Smooth muscle cell (in vitro differentiated cells): ENCODE measurements around the gene SRPRA. TPM values are rescaled to one million over a fixed set of nuclear protein-coding genes. Genes with fewer than 3 reads are reported as not detected.

Source experiments
- DNase-seq: peaks from one replicate; lab custom pipeline; 2025; ENCODE audit not compliant: unreplicated experiment; lab: John Stamatoyannopoulos, UW
- H2AFZ ChIP-seq: fragments of 200-600 bp; sonication (generic); 2 replicates; pipeline ENCODE4 v1.6.0; 2016; ENCODE audit warnings: antibody characterized with exemption, low read depth, mild to moderate bottlenecking
- H3F3A ChIP-seq: fragments of 200-600 bp; sonication (generic); 2 replicates; pipeline ENCODE4 v1.6.0; 2017; ENCODE audit warnings: antibody characterized with exemption, low read depth
- H3K27ac ChIP-seq: fragments of 200-600 bp; sonication (generic); 2 replicates; pipeline ENCODE4 v1.5.1; 2016; ENCODE audit warnings: low read depth, mild to moderate bottlenecking
- H3K27me3 ChIP-seq: fragments of 200-600 bp; sonication (generic); 2 replicates; pipeline ENCODE4 v1.6.1; 2016; ENCODE audit warnings: low read depth, mild to moderate bottlenecking
- H3K36me3 ChIP-seq: fragments of 200-600 bp; sonication (generic); 2 replicates; pipeline ENCODE4 v1.5.1; 2016; ENCODE audit warnings: low read depth
- H3K4me1 ChIP-seq: fragments of 200-600 bp; sonication (generic); 2 replicates; pipeline ENCODE4 v1.5.1; 2016; ENCODE audit warnings: low read depth
- H3K4me2 ChIP-seq: fragments of 200-600 bp; sonication (generic); 2 replicates; pipeline ENCODE4 v1.6.0; 2016; ENCODE audit warnings: mild to moderate bottlenecking
- H3K4me3 ChIP-seq: fragments of 200-600 bp; sonication (generic); 2 replicates; pipeline ENCODE4 v1.5.1; 2016; ENCODE audit warnings: mild to moderate bottlenecking
- H3K79me2 ChIP-seq: fragments of 200-600 bp; sonication (generic); 2 replicates; pipeline ENCODE4 v1.6.0; 2016; ENCODE audit warnings: low read depth, mild to moderate bottlenecking
- H3K9ac ChIP-seq: fragments of 200-600 bp; sonication (generic); 2 replicates; pipeline ENCODE4 v1.6.0; 2016; ENCODE audit warnings: low read depth
- H3K9me3 ChIP-seq: fragments of 200-600 bp; sonication (generic); replicated peaks from 2 replicates; pipeline ENCODE4 v1.5.1; 2016; ENCODE audit warnings: low read depth
- H4K20me1 ChIP-seq: fragments of 200-600 bp; sonication (generic); 2 replicates; pipeline ENCODE4 v1.6.0; 2016; ENCODE audit warnings: low read depth
- CTCF ChIP-seq: fragments of 200-600 bp; sonication (generic); IDR thresholded peaks from 2 replicates; pipeline ENCODE4 v1.5.1; 2017; ENCODE audit warnings: borderline replicate concordance, mild to moderate bottlenecking, antibody characterized with exemption; ENCODE audit not compliant: insufficient read depth, poor library complexity, severe bottlenecking
- WGBS: methylation state at CpG from one replicate; pipeline ENCODE4 v1.1.7; 2016; ENCODE audit warnings: low lambda C conversion rate; 5-methylcytosine and 5-hydroxymethylcytosine counted together
- polyA plus RNA-seq: library from polyadenylated mRNA; unstranded; fragments of >200 nt; fragmentation: Nextera tagmentation; extraction: Ambion mirVana; gene quantifications from 2 replicates; pipeline ENCODE4 v1.2.1, GENCODE V29; 2016
- total RNA-seq: library from RNA; depleted of rRNA; stranded (reverse); fragments of >200 nt; gene quantifications from 2 replicates; pipeline ENCODE4 v1.2.3, GENCODE V29; 2014

Gene SRPRA
- total and polyA plus RNA-seq, 2 experiments from 2014 or later: 106 to 115 TPM

DNA sequence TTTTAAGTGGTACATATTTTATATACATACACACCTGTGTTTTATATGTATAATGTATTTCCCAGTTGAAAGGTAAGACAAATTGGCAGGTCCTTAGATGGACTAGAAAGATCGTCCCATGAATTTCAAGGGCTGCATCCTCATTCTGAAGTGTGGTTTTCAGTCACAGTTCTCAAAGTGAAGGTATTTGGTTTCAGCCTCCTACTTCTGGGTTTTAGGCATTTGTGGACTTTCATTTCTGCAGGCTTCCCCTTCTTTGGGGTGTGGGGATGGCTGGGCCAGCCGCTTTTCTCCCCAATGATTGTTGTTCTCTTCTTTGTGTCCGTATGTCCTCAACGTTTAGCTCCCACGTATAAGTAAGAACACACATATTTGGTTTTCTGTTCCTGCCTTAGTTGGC lies 45.1 kb upstream of the SRPRA start:
- H4K20me1 ChIP-seq: no peaks in the 10 kb centered on the region

GRCh38 chr11:126312961-126313360 lies 44.3 kb upstream of the SRPRA start:
- Histone ChIP-seq H3K4me3 (no peak overlapping the region), H3K27ac (peak overlapping the region; percentile 12), H3K36me3 (no peaks in the 10 kb centered on the region), H2AFZ (no peak overlapping the region), H3K4me1 (peaks cover 4% of the 10 kb centered on the region), H3K4me2 (no peak overlapping the region), H4K20me1 (no peaks in the 10 kb centered on the region), H3K79me2 (no peaks in the 10 kb centered on the region), H3K9ac (no peak overlapping the region), H3F3A (peaks cover 18% of the 10 kb centered on the region), H3K9me3 (no peaks in the 10 kb centered on the region), H3K27me3 (no peaks in the 10 kb centered on the region)
- no peak for TF ChIP-seq CTCF
- no peak for DNase-seq
- WGBS: 58% methylated on average over 6 of the region's 8 CpGs

More for the DNA sequence above, 45.1 kb upstream of the SRPRA start:
- H3K36me3 ChIP-seq: no peaks in the 10 kb centered on the region
- no peak overlapping the region for H3K9ac ChIP-seq
- no peak overlapping the region for H3K4me3 ChIP-seq
- 82% methylated on average over 5 of the region's 5 CpGs for WGBS
- no peaks in the 10 kb centered on the region for H3K79me2 ChIP-seq
- H3K4me2 ChIP-seq: no peak overlapping the region
- H3K27ac ChIP-seq: no peak overlapping the region
- H3K27me3 ChIP-seq: no peaks in the 10 kb centered on the region
- peaks cover 4% of the 10 kb centered on the region for H3K4me1 ChIP-seq
- no peak for TF ChIP-seq CTCF
- no peaks in the 10 kb centered on the region for H3K9me3 ChIP-seq
- peaks cover 23% of the 10 kb centered on the region for H3F3A ChIP-seq
- no peak for DNase-seq
- H2AFZ ChIP-seq: no peak overlapping the region

DNA sequence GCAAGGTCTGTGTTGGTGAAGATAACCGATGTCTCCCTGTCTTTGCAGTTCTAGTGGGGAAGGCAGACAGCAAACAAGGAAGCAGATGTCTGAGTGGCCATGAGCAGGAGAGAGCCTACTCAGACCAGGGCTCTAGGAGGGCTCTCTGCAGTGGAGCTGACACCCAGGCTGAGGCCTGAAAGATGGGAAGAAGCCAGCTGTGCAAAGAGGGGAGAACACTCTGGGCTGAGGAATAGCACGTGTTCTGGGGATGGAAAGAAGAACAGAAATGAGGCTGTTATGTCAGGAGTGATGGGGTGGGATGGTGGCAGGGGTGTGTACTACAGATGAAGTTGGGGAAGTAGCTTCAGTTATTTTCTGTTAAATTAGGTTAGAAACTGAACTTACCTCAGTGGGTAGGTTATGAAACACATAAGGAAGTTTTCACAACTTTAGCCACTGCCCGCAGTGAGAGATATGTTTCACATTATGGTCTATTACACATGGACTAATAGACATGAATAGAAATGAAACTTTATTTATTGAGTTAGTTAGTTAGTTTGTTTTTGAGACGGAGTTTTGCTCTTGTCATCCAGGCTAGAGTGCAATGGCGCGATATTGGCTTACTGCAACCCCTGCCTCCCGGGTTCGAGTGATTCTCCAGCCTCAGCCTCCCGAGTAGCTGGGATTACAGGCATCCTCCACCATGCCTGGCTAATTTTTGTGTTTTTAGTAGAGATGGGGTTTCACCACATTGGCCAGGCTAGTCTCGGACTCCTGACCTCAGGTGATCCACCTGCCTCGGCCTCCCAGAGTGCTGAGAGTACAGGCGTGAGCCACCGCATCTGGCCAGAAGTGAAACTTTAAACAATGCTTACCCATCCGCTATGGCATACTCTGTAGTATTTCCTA lies 43.0 kb upstream of the SRPRA start:
- Histone ChIP-seq H3F3A (peaks cover 24% of the 10 kb centered on the region), H3K4me1 (peaks cover 4% of the 10 kb centered on the region), H2AFZ (no peak overlapping the region), H3K36me3 (no peaks in the 10 kb centered on the region), H3K27ac (peak overlapping the region; percentile 56), H3K79me2 (no peaks in the 10 kb centered on the region), H3K27me3 (no peaks in the 10 kb centered on the region), H3K4me2 (peak overlapping the region; percentile 68), H3K4me3 (no peak overlapping the region), H4K20me1 (no peaks in the 10 kb centered on the region), H3K9me3 (no peaks in the 10 kb centered on the region), H3K9ac (no peak overlapping the region)
- no peak for DNase-seq
- no peak for TF ChIP-seq CTCF
- 93% methylated on average over 14 of the region's 14 CpGs for WGBS

DNA sequence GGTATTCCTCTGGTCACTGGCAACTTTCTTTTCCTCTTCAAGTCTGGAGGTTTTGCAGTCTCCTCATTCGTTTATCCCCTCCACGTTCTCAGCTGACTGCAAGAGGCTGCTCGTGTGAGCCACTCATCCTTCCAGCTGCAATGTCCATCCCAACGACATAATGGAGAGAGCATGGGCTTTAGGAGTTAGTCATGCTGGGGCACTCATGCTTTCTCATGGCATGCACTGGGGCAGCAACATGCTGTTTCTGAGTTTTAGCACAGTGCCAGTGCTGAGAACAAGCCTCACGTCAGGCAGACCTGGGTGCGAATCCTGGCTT lies 42.3 kb upstream of the SRPRA start:
- 49% methylated on average over 6 of the region's 6 CpGs for WGBS
- DNase-seq: no peak
- Histone ChIP-seq H3K27ac (peak overlapping the region; percentile 56), H4K20me1 (no peaks in the 10 kb centered on the region), H3K9me3 (no peaks in the 10 kb centered on the region), H3K4me2 (peak overlapping the region; percentile 68), H2AFZ (no peak overlapping the region), H3K79me2 (no peaks in the 10 kb centered on the region), H3K4me3 (no peak overlapping the region), H3K4me1 (peaks cover 4% of the 10 kb centered on the region), H3K36me3 (no peaks in the 10 kb centered on the region), H3K9ac (no peak overlapping the region), H3F3A (peaks cover 17% of the 10 kb centered on the region), H3K27me3 (no peaks in the 10 kb centered on the region)
- no peak for TF ChIP-seq CTCF
